GM12874 (cell line): ENCODE measurements around the gene CSTB.

Experiments
- TF ChIP-seq, protein P1 (sequence below): IDR thresholded peaks from 2 replicates; pipeline ENCODE4 v1.5.1; 2011; ENCODE audit warnings: low read depth, mild to moderate bottlenecking, control low read depth, low read length, moderate library complexity; ENCODE audit not compliant: insufficient read depth

The CSTB gene

DNA sequence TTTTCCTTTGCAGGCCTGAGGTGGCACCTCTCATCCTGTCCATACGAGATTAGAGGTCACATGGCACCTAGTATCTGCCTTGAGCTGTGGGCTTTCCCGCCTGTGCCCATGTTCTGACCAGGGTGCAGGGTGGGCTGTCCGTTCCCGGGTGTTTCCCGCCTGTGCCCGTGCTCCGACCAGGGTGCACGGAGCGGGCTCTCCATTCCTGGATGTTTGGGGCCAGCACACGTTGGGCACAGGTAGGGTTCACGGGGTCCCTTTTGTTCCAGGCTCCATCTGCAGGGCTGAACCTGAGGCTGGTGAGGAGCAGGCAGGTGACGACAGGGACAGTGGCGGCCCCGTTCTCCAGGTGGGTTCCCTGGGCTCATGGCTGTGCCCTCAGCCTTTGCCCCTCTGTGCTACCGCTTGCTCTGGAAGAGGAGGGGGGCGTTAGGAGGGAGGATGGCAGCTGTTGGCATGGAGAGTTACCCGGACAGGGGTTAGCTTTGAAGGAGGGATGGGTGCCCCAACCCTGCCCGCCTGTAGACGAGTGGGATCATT is 23.3 kb upstream of the CSTB start:
- TF ChIP-seq, protein P1, sequence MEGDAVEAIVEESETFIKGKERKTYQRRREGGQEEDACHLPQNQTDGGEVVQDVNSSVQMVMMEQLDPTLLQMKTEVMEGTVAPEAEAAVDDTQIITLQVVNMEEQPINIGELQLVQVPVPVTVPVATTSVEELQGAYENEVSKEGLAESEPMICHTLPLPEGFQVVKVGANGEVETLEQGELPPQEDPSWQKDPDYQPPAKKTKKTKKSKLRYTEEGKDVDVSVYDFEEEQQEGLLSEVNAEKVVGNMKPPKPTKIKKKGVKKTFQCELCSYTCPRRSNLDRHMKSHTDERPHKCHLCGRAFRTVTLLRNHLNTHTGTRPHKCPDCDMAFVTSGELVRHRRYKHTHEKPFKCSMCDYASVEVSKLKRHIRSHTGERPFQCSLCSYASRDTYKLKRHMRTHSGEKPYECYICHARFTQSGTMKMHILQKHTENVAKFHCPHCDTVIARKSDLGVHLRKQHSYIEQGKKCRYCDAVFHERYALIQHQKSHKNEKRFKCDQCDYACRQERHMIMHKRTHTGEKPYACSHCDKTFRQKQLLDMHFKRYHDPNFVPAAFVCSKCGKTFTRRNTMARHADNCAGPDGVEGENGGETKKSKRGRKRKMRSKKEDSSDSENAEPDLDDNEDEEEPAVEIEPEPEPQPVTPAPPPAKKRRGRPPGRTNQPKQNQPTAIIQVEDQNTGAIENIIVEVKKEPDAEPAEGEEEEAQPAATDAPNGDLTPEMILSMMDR, result no peak

DNA sequence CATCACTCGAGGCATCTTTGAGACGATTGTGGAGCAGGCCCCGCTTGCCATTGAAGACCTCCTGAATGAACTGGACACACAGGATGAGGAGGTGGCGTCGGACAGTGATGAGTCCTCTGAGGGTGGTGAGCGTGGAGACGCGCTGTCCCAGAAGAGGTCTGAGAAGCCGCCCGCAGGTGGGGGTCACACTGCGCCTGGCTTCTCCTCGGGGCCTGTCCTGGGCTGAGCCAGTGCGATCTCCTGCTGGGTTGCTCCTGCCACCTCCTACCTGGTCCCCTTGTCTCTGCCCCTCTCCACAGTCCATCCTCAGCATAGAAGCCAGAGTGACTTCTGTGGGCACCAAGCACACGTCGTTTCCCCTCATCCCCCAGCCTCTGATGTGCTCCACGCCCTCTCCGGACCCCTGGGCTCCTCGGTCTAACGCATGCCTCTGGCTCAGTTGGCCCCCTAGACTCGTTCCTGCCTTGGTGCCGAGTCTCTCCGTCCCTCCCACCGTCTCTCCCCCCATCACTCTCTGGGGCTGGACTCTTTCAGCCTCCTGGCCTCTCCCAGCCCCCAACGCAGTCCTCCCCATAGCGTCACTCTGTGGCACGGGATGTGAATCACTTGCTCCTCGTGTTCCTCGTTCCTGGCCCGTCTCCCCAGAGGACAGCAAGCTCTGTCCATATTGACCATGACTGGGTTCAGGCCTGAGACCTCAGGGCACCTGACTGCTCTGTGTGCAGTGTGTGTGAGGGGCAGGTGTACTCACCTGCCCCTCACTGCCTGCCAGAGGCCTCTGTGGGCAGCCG is 22.0 kb upstream of the CSTB start:
- TF ChIP-seq, protein P1, result no peak

DNA sequence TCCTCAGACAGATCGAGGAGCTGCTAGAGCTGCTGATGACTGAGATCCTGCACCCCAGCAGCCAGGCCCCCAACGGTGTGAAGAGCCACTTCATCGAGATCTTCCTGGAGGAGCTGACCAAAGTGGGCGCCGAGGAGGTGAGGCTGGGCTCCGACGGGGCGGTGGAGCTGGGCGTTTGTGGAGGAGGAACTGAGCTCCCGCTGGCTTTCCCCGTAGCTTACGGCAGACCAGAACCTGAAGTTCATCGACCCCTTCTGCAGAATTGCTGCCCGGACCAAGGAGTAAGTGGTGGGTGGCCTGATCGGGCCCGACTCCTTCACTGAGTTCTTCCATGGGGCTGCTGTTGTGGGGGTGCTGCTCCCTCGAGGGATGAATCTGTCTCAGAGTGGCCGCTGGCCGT is 21.3 kb upstream of the CSTB start:
- TF ChIP-seq, protein P1, result no peak

DNA sequence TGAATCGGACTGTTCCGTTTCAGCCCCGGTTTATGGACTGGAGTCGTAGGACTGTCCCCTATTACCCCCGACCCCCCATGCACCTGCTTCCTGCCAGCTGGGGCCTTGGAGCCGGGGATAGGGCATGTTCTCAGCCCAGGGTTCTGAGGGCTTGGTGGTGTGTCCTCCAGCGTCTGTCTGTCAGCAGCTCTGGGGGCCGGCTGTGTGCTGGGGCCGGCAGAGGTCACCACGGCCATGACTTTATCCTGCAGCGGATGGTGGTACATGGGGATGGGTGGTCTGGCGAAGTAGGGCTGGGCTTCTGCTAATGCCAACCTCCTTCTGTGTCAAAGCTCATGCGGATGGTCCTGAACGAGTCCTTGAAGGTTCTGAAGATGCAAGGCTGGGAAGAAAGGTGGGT is 18.7 kb upstream of the CSTB start:
- TF ChIP-seq, protein P1, result no peak

DNA sequence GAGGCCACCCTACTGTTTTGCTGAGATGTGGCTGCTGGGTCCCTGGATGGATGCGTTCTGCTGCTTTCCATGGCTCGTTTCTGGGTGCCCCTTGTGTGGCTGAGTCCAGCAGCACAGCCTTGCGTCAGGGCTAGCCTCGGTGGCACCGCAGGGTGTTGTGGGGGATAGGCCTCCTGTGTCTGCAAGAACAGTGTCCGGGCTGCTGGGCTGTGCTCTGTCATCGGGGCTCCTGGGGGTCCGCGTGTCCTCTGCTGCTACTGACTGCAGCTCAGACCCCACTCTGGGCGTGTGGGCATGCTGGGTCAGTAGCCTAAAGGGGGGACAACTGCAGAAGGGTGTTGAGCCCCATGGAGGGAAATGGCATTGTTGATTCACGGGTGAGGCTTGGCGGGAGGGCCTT is 18.2 kb upstream of the CSTB start:
- TF ChIP-seq, protein P1, result no peak

DNA sequence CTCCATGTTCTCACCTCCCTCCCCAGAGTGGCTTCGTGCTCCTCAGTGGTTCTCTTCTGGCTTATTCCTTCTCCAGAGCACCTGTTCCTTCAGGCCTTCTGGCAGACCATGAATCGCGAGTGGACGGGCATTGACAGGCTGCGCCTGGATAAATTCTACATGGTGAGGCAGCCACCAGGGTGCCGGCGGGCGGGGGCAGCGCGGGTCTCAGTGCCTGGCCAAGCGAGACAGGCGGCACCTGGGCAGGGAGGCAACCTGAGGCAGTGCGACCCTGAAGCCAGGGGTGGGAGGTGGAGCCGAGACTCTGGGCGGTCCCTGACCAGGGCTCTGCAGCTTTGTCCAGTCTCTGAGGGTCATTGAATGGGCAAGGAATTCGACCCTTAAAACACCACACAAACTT is 17.1 kb upstream of the CSTB start:
- TF ChIP-seq, protein P1, result no peak

DNA sequence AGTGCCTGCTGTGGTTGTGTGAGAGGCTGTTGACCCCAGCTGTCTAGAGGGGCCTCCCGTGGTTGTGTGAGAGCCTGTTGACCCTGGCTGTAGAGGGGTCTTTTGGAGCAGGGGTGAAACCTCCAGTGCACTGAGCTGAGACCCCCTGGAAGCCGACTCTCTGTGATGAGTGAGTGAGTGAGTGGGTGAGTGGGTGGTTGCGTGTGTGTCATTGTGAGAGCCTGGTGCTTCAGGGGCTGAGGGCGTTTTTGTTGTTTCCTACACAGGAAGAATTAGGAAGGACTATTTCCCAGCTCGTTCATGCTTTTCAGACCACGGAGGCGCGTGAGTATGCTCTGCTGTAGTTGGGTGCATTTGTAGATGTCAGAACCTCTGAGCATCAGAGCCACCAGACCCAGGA is 16.3 kb upstream of the CSTB start:
- TF ChIP-seq, protein P1, result no peak
